SU-DHL-6 (cell line): ENCODE results near the gene TPK1.

Experiments
- H2AFZ ChIP-seq: fragments of 200-600 bp; sonication (generic); 2 replicates; pipeline ENCODE4 v1.6.1; 2014; ENCODE audit warnings: low read depth, mild to moderate bottlenecking, moderate library complexity, mixed read lengths, antibody characterized with exemption, low read length; ENCODE audit not compliant: severe bottlenecking
- H3F3A ChIP-seq: fragments of 200-600 bp; shearing (Covaris generic); 2 replicates; pipeline ENCODE4 v1.6.0; 2016; ENCODE audit warnings: antibody characterized with exemption, mild to moderate bottlenecking; ENCODE audit not compliant: insufficient read depth
- H3K27ac ChIP-seq: fragments of 200-600 bp; sonication (generic); 2 replicates; pipeline ENCODE4 v1.5.1; 2016; ENCODE audit warnings: low read depth, mild to moderate bottlenecking, low read length, moderate library complexity, mixed read lengths
- H3K27me3 ChIP-seq: fragments of 200-600 bp; sonication (generic), shearing (Covaris generic); 2 replicates; pipeline ENCODE4 v1.6.0; 2014; ENCODE audit warnings: mild to moderate bottlenecking, low read length
- H3K36me3 ChIP-seq: fragments of 200-600 bp; sonication (generic); 2 replicates; pipeline ENCODE4 v1.6.1; 2014; ENCODE audit warnings: mild to moderate bottlenecking, low read length, mixed read lengths
- H3K4me2 ChIP-seq: fragments of 300-600, 200-600 bp; shearing (Covaris generic), sonication (generic); 2 replicates; pipeline ENCODE4 v1.6.0; 2014; ENCODE audit warnings: low read length, low read depth, mild to moderate bottlenecking; ENCODE audit not compliant: poor library complexity, severe bottlenecking
- H3K4me3 ChIP-seq: fragments of 200-600 bp; sonication (generic); 2 replicates; pipeline ENCODE4 v1.5.1; 2014; ENCODE audit warnings: antibody characterized with exemption, low read length, mild to moderate bottlenecking, mixed read lengths; ENCODE audit not compliant: insufficient read depth, poor library complexity, severe bottlenecking
- H3K79me2 ChIP-seq: fragments of 200-600 bp; sonication (generic); 2 replicates; pipeline ENCODE4 v1.6.1; 2014; ENCODE audit warnings: mild to moderate bottlenecking, low read length, moderate library complexity; ENCODE audit not compliant: insufficient read depth
- H3K9ac ChIP-seq: fragments of 200-600 bp; sonication (generic); 2 replicates; pipeline ENCODE4 v1.7.0; 2014; ENCODE audit warnings: mild to moderate bottlenecking, low read length
- H3K9me2 ChIP-seq: fragments of 200-600 bp; sonication (generic); replicated peaks from 2 replicates; pipeline ENCODE4 v1.6.1; 2014; ENCODE audit warnings: low read length; ENCODE audit not compliant: insufficient read depth
- H3K9me3 ChIP-seq: fragments of 200-600 bp; sonication (generic); 2 replicates; pipeline ENCODE4 v1.6.1; 2014; ENCODE audit warnings: low read length, mixed read lengths; ENCODE audit not compliant: insufficient read depth
- H4K20me1 ChIP-seq: fragments of 200-600 bp; sonication (generic); 2 replicates; pipeline ENCODE4 v1.6.1; 2014; ENCODE audit warnings: low read depth, mild to moderate bottlenecking, antibody characterized with exemption, low read length, moderate library complexity, mixed read lengths
- EZH2phosphoT487 ChIP-seq: fragments of 200-600 bp; sonication (generic), shearing (Covaris generic); conservative IDR thresholded peaks from 2 replicates; pipeline ENCODE4 v1.6.1; 2018; ENCODE audit warnings: mild to moderate bottlenecking, antibody characterized with exemption, low read length, moderate library complexity, mixed read lengths
- TF ChIP-seq, protein P1 (sequence below): fragments of 200-600 bp; sonication (generic); IDR thresholded peaks from one replicate; pipeline ENCODE4 v1.5.1; 2017; ENCODE audit warnings: antibody characterized with exemption, mild to moderate bottlenecking, low read length, moderate library complexity; ENCODE audit not compliant: insufficient read depth, poor library complexity, severe bottlenecking

The TPK1 gene

DNA sequence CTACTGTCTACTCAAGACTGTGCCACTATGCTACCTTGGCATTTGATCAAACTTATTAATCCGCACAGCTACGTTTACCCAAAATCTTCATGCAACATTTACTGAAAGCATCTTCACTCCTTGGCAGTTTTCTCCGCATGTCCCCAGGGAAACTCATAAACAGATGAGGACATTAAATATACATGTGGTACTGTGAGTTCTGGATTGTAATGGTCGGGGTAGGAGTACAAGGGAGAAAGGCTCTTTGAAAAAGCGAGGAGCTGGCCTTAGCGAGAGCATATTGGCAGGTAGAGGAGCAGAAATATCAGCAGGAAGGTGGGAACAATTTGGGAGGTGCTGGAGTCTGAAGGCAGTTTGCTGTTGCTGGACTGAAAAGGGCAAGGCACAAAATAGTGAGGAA, 325.2 kb downstream of the TPK1 start:
- no peaks in the 10 kb centered on the region for H3K36me3 ChIP-seq
- H3K9ac ChIP-seq = no peak overlapping the region
- H3K27ac ChIP-seq = no peak overlapping the region
- no peaks in the 10 kb centered on the region for H3K9me3 ChIP-seq
- no peaks in the 10 kb centered on the region for H3K9me2 ChIP-seq
- H3F3A ChIP-seq = no peaks in the 10 kb centered on the region
- no peak for TF ChIP-seq EZH2phosphoT487
- TF ChIP-seq, protein P1, sequence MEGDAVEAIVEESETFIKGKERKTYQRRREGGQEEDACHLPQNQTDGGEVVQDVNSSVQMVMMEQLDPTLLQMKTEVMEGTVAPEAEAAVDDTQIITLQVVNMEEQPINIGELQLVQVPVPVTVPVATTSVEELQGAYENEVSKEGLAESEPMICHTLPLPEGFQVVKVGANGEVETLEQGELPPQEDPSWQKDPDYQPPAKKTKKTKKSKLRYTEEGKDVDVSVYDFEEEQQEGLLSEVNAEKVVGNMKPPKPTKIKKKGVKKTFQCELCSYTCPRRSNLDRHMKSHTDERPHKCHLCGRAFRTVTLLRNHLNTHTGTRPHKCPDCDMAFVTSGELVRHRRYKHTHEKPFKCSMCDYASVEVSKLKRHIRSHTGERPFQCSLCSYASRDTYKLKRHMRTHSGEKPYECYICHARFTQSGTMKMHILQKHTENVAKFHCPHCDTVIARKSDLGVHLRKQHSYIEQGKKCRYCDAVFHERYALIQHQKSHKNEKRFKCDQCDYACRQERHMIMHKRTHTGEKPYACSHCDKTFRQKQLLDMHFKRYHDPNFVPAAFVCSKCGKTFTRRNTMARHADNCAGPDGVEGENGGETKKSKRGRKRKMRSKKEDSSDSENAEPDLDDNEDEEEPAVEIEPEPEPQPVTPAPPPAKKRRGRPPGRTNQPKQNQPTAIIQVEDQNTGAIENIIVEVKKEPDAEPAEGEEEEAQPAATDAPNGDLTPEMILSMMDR = no peak
- H4K20me1 ChIP-seq = no peaks in the 10 kb centered on the region
- no peak overlapping the region for H3K4me3 ChIP-seq
- H2AFZ ChIP-seq = no peak overlapping the region
- H3K4me2 ChIP-seq = no peak overlapping the region
- no peaks in the 10 kb centered on the region for H3K79me2 ChIP-seq
- H3K27me3 ChIP-seq = no peaks in the 10 kb centered on the region

DNA sequence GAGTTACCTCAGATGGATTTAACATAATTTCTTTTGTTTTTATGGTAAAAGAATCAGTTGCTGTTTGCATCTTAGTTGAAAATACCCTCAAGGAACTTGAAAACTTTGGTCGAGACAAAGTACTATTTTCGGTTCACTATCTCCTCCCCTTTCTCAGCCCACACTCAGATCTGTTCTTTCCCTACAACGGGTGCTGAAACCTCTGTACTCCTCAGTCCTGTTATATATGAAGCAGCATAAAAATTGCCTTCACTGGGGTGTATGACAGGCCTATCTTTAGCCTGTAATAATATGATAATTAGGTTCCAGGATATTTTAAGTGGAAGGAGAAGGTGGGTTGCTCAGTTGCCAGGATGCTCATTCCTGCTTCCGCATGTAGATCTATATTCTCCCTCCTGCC, 327.2 kb downstream of the TPK1 start:
- no peaks in the 10 kb centered on the region for H3K79me2 ChIP-seq
- no peaks in the 10 kb centered on the region for H3K9me3 ChIP-seq
- TF ChIP-seq, protein P1 = no peak
- no peak for TF ChIP-seq EZH2phosphoT487
- no peak overlapping the region for H3K4me2 ChIP-seq
- H3K4me3 ChIP-seq = no peak overlapping the region
- no peak overlapping the region for H2AFZ ChIP-seq
- no peak overlapping the region for H3K27ac ChIP-seq
- no peaks in the 10 kb centered on the region for H3K9me2 ChIP-seq
- H3K27me3 ChIP-seq = no peaks in the 10 kb centered on the region
- H3K36me3 ChIP-seq = no peaks in the 10 kb centered on the region
- no peaks in the 10 kb centered on the region for H4K20me1 ChIP-seq
- no peak overlapping the region for H3K9ac ChIP-seq
- no peaks in the 10 kb centered on the region for H3F3A ChIP-seq

DNA sequence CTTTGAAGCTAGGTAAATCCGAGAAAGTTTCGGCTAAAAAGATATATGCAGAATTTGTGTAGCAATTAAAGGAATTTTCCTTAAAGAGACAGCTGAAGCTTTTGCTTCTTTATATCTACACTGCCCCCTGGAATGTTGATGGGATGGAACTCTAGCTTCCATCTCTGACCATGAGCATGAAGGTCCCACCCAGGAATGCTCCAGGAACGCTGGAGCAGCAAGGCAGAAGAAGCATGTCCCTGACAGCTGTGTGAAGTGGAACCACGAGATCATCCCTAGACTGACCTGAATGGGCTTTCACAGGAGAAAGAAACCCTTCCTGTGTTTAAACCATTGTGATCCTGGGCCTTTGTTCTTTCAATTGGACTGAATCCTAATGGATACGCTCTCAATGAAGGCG, 332.6 kb downstream of the TPK1 start:
- TF ChIP-seq, protein P1 = no peak
- TF ChIP-seq EZH2phosphoT487 = no peak
- H2AFZ ChIP-seq = no peak overlapping the region
- H3K27me3 ChIP-seq = no peaks in the 10 kb centered on the region

More for the DNA sequence above, 332.6 kb downstream of the TPK1 start:
- Histone ChIP-seq H3K27ac (no peak overlapping the region), H3K79me2 (no peaks in the 10 kb centered on the region), H3K4me2 (no peak overlapping the region), H3K9me2 (no peaks in the 10 kb centered on the region), H4K20me1 (no peaks in the 10 kb centered on the region), H3K9ac (no peak overlapping the region), H3F3A (no peaks in the 10 kb centered on the region), H3K9me3 (no peaks in the 10 kb centered on the region), H3K36me3 (no peaks in the 10 kb centered on the region), H3K4me3 (no peak overlapping the region)
